Endothelial cell of umbilical vein (primary cell): ENCODE results near the gene MBD5. TPM values are rescaled to one million over a fixed set of nuclear protein-coding genes. Genes with fewer than 3 reads are reported as not detected.

Experiments used
- BruUV-seq: library from RNA; stranded (reverse); fragments of 400-500 nt; replicated peaks from 2 replicates; lab custom pipeline; 2021; lab: Mats Ljungman, UMichigan
- CTCF ChIA-PET: fragments of 300-600, 350-600 bp; sonication (Branson Sonifier 250); formaldehyde crosslinking; loops from one replicate; lab custom pipeline; 2021; ENCODE audit warnings: antibody characterized with exemption, inconsistent platforms; lab: Charles Lee
- POLR2A ChIA-PET: fragments of 300-600, 350-600 bp; sonication (Branson Sonifier 250); formaldehyde crosslinking; loops from one replicate; lab custom pipeline; 2021; ENCODE audit warnings: antibody characterized with exemption, inconsistent platforms; lab: Charles Lee
- DNase-seq: peaks from one replicate; pipeline ENCODE4 v3.0.0-alpha.2; 2011; ENCODE audit warnings: low read depth, low spot score
- FAIRE-seq: peaks from 2 replicates; lab custom pipeline; 2011; peaks lifted over from hg19 to GRCh38; lab: Jason Lieb, UNC
- H2AFZ ChIP-seq: 2 replicates; pipeline ENCODE4 v1.6.0; 2012; ENCODE audit warnings: low read depth, low read length, control low read depth, inconsistent platforms
- H3K27ac ChIP-seq: 2 replicates; pipeline ENCODE4 v1.5.1; 2011; ENCODE audit warnings: low read depth, mild to moderate bottlenecking, control low read depth, low read length, moderate library complexity; ENCODE audit not compliant: insufficient read depth
- H3K27me3 ChIP-seq, 2 experiments: 2 replicates each; pipeline versions ENCODE4 v1.6.0 to v1.6.1; 2011; ENCODE audit warnings: low read length in 2 of 2, mixed read lengths in 1 of 2; ENCODE audit not compliant: control insufficient read depth in 2 of 2, insufficient read depth in 2 of 2
- H3K36me3 ChIP-seq, 2 experiments: 2 replicates in 1 of 2; 3 replicates in 1 of 2; pipeline ENCODE4 v1.5.1; 2011; ENCODE audit warnings: low read length in 2 of 2, mild to moderate bottlenecking in 1 of 2, moderate library complexity in 1 of 2; ENCODE audit not compliant: control insufficient read depth in 2 of 2, insufficient read depth in 2 of 2; ENCODE audit errors: extremely low read depth in 1 of 2
- H3K4me1 ChIP-seq: 3 replicates; pipeline ENCODE4 v1.5.1; 2011; ENCODE audit warnings: mild to moderate bottlenecking, low read length; ENCODE audit not compliant: control insufficient read depth, insufficient read depth; ENCODE audit errors: extremely low read depth
- H3K4me2 ChIP-seq: 2 replicates; pipeline ENCODE4 v1.6.1; 2011; ENCODE audit warnings: low read length, control low read depth, mixed read lengths; ENCODE audit not compliant: insufficient read depth
- H3K4me3 ChIP-seq, 3 experiments: fragments of 200-600 bp in 1 of 3; sonication (generic), shearing (Covaris generic) in 1 of 3; replicated peaks in 1 of 3; 2 replicates each; pipeline ENCODE4 v1.5.1; 2011 to 2016; ENCODE audit warnings: control low read depth in 3 of 3, low read length in 3 of 3, mild to moderate bottlenecking in 2 of 3, inconsistent platforms in 1 of 3, low read depth in 1 of 3, moderate library complexity in 1 of 3; ENCODE audit not compliant: insufficient read depth in 1 of 3
- H3K79me2 ChIP-seq: 2 replicates; pipeline ENCODE4 v1.6.0; 2012; ENCODE audit warnings: low read length, inconsistent platforms; ENCODE audit not compliant: control insufficient read depth, insufficient read depth
- H3K9ac ChIP-seq: replicated peaks from 2 replicates; pipeline ENCODE3; 2011; ENCODE audit warnings: low read length, control low read depth; ENCODE audit not compliant: insufficient read depth; ENCODE audit errors: extremely low read depth
- H3K9me1 ChIP-seq: replicated peaks from 3 replicates; pipeline ENCODE4 v1.6.0; 2011; ENCODE audit warnings: mild to moderate bottlenecking, low read length; ENCODE audit not compliant: control insufficient read depth, insufficient read depth; ENCODE audit errors: extremely low read depth
- H3K9me3 ChIP-seq: replicated peaks from 2 replicates; pipeline ENCODE4 v1.5.1; 2012; ENCODE audit warnings: low read length, inconsistent platforms; ENCODE audit not compliant: control insufficient read depth, insufficient read depth
- H4K20me1 ChIP-seq: replicated peaks from 2 replicates; pipeline ENCODE3; 2011; ENCODE audit warnings: mild to moderate bottlenecking, low read length; ENCODE audit not compliant: control insufficient read depth, insufficient read depth; ENCODE audit errors: extremely low read depth
- CTCF ChIP-seq, 2 donors: IDR thresholded peaks; 1 replicate in 1 of 2; 2 replicates in 1 of 2; pipeline ENCODE4 v1.5.1; 2011; ENCODE audit warnings: low read length in 2 of 2, mild to moderate bottlenecking in 2 of 2, moderate library complexity in 2 of 2, control low read depth in 1 of 2, inconsistent platforms in 1 of 2, low read depth in 1 of 2; ENCODE audit not compliant: insufficient read depth in 1 of 2; ENCODE audit errors: extremely low read depth in 1 of 2
- EZH2 ChIP-seq: IDR thresholded peaks from 2 replicates; pipeline ENCODE4 v1.6.1; 2012; ENCODE audit warnings: borderline replicate concordance, low read depth, mild to moderate bottlenecking, moderate library complexity, low read length, inconsistent platforms; ENCODE audit not compliant: severe bottlenecking
- FOS ChIP-seq: IDR thresholded peaks from 2 replicates; pipeline ENCODE4 v1.6.1; 2011; ENCODE audit warnings: mild to moderate bottlenecking, low read length, moderate library complexity, borderline replicate concordance; ENCODE audit not compliant: insufficient read depth
- GATA2 ChIP-seq: IDR thresholded peaks from 2 replicates; pipeline ENCODE4 v1.7.0; 2011; ENCODE audit warnings: low read depth, mild to moderate bottlenecking, moderate library complexity, mixed read lengths, low read length; ENCODE audit not compliant: insufficient read length, insufficient read depth
- JUN ChIP-seq: IDR thresholded peaks from 2 replicates; pipeline ENCODE4 v1.6.1; 2011; ENCODE audit warnings: borderline replicate concordance, low read depth; ENCODE audit not compliant: insufficient read length, insufficient read depth
- MAX ChIP-seq: IDR thresholded peaks from 2 replicates; pipeline ENCODE4 v1.6.1; 2011; ENCODE audit not compliant: insufficient read depth, insufficient read length
- MYC ChIP-seq: IDR thresholded peaks from one replicate; pipeline ENCODE4 v1.6.1; 2011; ENCODE audit warnings: mild to moderate bottlenecking, low read depth, low read length
- POLR2A ChIP-seq: IDR thresholded peaks from 2 replicates; pipeline ENCODE4 v1.6.1; 2012; ENCODE audit warnings: low read depth, mild to moderate bottlenecking, control low read depth, low read length
- POLR2AphosphoS5 ChIP-seq: IDR thresholded peaks from 2 replicates; pipeline ENCODE4 v1.6.1; 2012; ENCODE audit warnings: low read depth, mild to moderate bottlenecking, control low read depth, low read length, moderate library complexity; ENCODE audit not compliant: insufficient read depth
- dilution Hi-C: fragments of 300-500 bp; cut with MboI; formaldehyde crosslinking; loops from one replicate; pipeline ENCODE4 v1.15.0; 2019; ENCODE audit warnings: low sequenced_read_pairs; ENCODE audit not compliant: extremely low pct_ligation_motif_present
- intact Hi-C: fragments of 100-400 bp; cut with micrococcal nuclease; formaldehyde crosslinking; loops from one replicate; pipeline ENCODE4 v1.10.0; 2022
- polyA plus RNA-seq, 4 experiments: library from polyadenylated mRNA; depleted of rRNA in 3 of 4; stranded (reverse) in 3 of 4; unstranded in 1 of 4; fragments of >200 nt; gene quantifications; 2 replicates each; pipeline versions ENCODE4 v1.2.1 to v1.2.3, GENCODE V29; 2011 to 2012; ENCODE audit warnings: missing spikeins in 1 of 4
- total RNA-seq: library from RNA; stranded (reverse); gene quantifications from 2 replicates; pipeline ENCODE4 v1.2.3, GENCODE V29; 2021

MBD5 gene
- total and polyA plus RNA-seq, 2 donors (not counting 3 experiments of a cell fraction or from before 2014, with no cell fraction given): 11.3 to 37.0 TPM

- H3K4me2 ChIP-seq: no peak overlapping the region
- no peaks in the 10 kb centered on the region for H3K79me2 ChIP-seq
- no peaks in the 10 kb centered on the region for H3K4me1 ChIP-seq
- H3K9me1 ChIP-seq: no peaks in the 10 kb centered on the region
- intact Hi-C loops: no loop called here
- no TSS peak for BruUV-seq
- POLR2A ChIA-PET: no interaction called here
- no peak overlapping the region for H3K27ac ChIP-seq
- dilution Hi-C loops: no loop called here
- TF ChIP-seq MAX (no peak), GATA2 (no peak), FOS (no peak), POLR2A (no peak), JUN (no peak), MYC (no peak), EZH2 (no peak), CTCF (IDR thresholded peaks at IDR 0.05; ENCODE audit: extremely low read depth in 1 of 2, insufficient read depth in 1 of 2, low read depth in 1 of 2, low read length in 2 of 2) (no peak), POLR2AphosphoS5 (no peak)
- no peaks in the 10 kb centered on the region for H3K9me3 ChIP-seq
- no peak overlapping the region for H3K4me3 ChIP-seq
- H2AFZ ChIP-seq: no peak overlapping the region
- H4K20me1 ChIP-seq: no peaks in the 10 kb centered on the region
- H3K36me3 ChIP-seq: no peaks in the 10 kb centered on the region
- DNase-seq (no peak), FAIRE-seq (no peak)
- H3K27me3 ChIP-seq: no peaks in the 10 kb centered on the region
- no peak overlapping the region for H3K9ac ChIP-seq
- CTCF ChIA-PET: no interaction called here
Observed at GRCh38 chr2:148172131-148172753, 151.4 kb downstream of the MBD5 start.
